NCI-H1930 (cell line): ENCODE measurements around the gene CALHM3.

Experiments
- DNase-seq, 2 experiments: peaks; one replicate each; lab custom pipeline; 2025; lab: John Stamatoyannopoulos, UW

Gene CALHM3

GRCh38 chr10:103450201-103450695 is 28.8 kb downstream of the CALHM3 start:
- DNase-seq: no peak

- no peak for DNase-seq
Measured at GRCh38 chr10:103449208-103450144, 29.6 kb downstream of the CALHM3 start.

- DNase-seq: no peak
Measured at GRCh38 chr10:103448746-103449145, 30.3 kb downstream of the CALHM3 start.

GRCh38 chr10:103447187-103447586 is 31.9 kb downstream of the CALHM3 start:
- no peak for DNase-seq

- DNase-seq: no peak
Measured at GRCh38 chr10:103445767-103446567, 33.1 kb downstream of the CALHM3 start.

- DNase-seq: no peak
Measured at GRCh38 chr10:103445366-103445765, 33.7 kb downstream of the CALHM3 start.

GRCh38 chr10:103444478-103444877 is 34.6 kb downstream of the CALHM3 start:
- no peak for DNase-seq

- DNase-seq: no peak
Measured at GRCh38 chr10:103443475-103444185, 35.4 kb downstream of the CALHM3 start.

- DNase-seq: no peak
Measured at GRCh38 chr10:103442031-103442461, 37.0 kb downstream of the CALHM3 start.

GRCh38 chr10:103441611-103442010 is 37.4 kb downstream of the CALHM3 start:
- DNase-seq: no peak

GRCh38 chr10:103441206-103441605 is 37.8 kb downstream of the CALHM3 start:
- DNase-seq: no peak

GRCh38 chr10:103440416-103440815 is 38.6 kb downstream of the CALHM3 start:
- DNase-seq: no peak

- no peak for DNase-seq
Measured at GRCh38 chr10:103439776-103440175, 39.3 kb downstream of the CALHM3 start.

GRCh38 chr10:103433858-103434257 is 45.2 kb downstream of the CALHM3 start:
- DNase-seq: no peak

GRCh38 chr10:103431902-103432301 is 47.1 kb downstream of the CALHM3 start:
- DNase-seq: no peak

GRCh38 chr10:103429647-103430046 is 49.4 kb downstream of the CALHM3 start:
- DNase-seq: no peak

GRCh38 chr10:103428989-103429643 is 49.9 kb downstream of the CALHM3 start:
- DNase-seq: no peak

- DNase-seq: no peak
Measured at GRCh38 chr10:103427866-103428265, 51.2 kb downstream of the CALHM3 start.

GRCh38 chr10:103423748-103424147 is 55.3 kb downstream of the CALHM3 start:
- no peak for DNase-seq
